Spleen (tissue), 13 donors: ENCODE results near the gene MANEAL. TPM values are rescaled to one million over a fixed set of nuclear protein-coding genes. Genes with fewer than 3 reads are reported as not detected.
A peak's percentile ranks its signal among the peaks of the same experiment; 100 is the strongest.

ENCODE experiments used
- DNase-seq: peaks from one replicate; pipeline ENCODE4 v3.0.0-alpha.2; 2020
- H3K27ac ChIP-seq, 8 donors: fragments of 200-600 bp; sonication (generic) in 7 of 8; 1 replicate in 4 of 8; 2 replicates in 4 of 8; pipeline versions ENCODE4 v1.5.0 to v1.8.0; 2016 to 2021; ENCODE audit warnings: inconsistent platforms in 4 of 8, mild to moderate bottlenecking in 4 of 8, moderate library complexity in 1 of 8
- H3K27me3 ChIP-seq, 7 donors: fragments of 200-600 bp; sonication (generic) in 6 of 7; replicated peaks in 1 of 7; 1 replicate in 4 of 7; 2 replicates in 3 of 7; pipeline versions ENCODE4 v1.5.0 to v1.8.0; 2016 to 2021; ENCODE audit warnings: inconsistent platforms in 3 of 7, mild to moderate bottlenecking in 1 of 7
- H3K36me3 ChIP-seq, 6 donors: fragments of 200-600 bp; sonication (generic) in 5 of 6; 1 replicate in 4 of 6; 2 replicates in 2 of 6; pipeline versions ENCODE4 v1.5.0 to v1.8.0; 2016 to 2021; ENCODE audit warnings: inconsistent platforms in 2 of 6
- H3K4me1 ChIP-seq, 6 donors: fragments of 200-600 bp; sonication (generic) in 5 of 6; 1 replicate in 3 of 6; 2 replicates in 3 of 6; pipeline versions ENCODE4 v1.5.0 to v1.8.0; 2016 to 2021; ENCODE audit warnings: inconsistent platforms in 3 of 6
- H3K4me3 ChIP-seq, 8 donors: fragments of 200-600 bp; sonication (generic) in 7 of 8; 1 replicate in 4 of 8; 2 replicates in 4 of 8; pipeline versions ENCODE4 v1.5.0 to v1.8.0; 2016 to 2021; ENCODE audit warnings: inconsistent platforms in 4 of 8, mild to moderate bottlenecking in 4 of 8, moderate library complexity in 2 of 8
- H3K9me3 ChIP-seq, 8 donors: fragments of 200-600 bp; sonication (generic) in 7 of 8; 1 replicate in 4 of 8; 2 replicates in 4 of 8; pipeline versions ENCODE4 v1.5.0 to v1.8.0; 2016 to 2021; ENCODE audit warnings: inconsistent platforms in 4 of 8
- CTCF ChIP-seq, 11 experiments: fragments of 200-600 bp in 7 of 11; fragments of 450-650 bp in 4 of 11; sonication (generic) in 4 of 11; IDR thresholded peaks in 8 of 11; conservative IDR thresholded peaks in 3 of 11; 1 replicate in 7 of 11; 2 replicates in 4 of 11; pipeline versions ENCODE4 v1.4.0 to v1.8.0; 2016 to 2021; ENCODE audit warnings: antibody characterized with exemption in 11 of 11, inconsistent platforms in 4 of 11, mild to moderate bottlenecking in 1 of 11
- POLR2A ChIP-seq, 3 donors: fragments of 450-650 bp; IDR thresholded peaks; one replicate each; pipeline ENCODE4 v1.5.1; 2017; ENCODE audit warnings: antibody characterized with exemption in 3 of 3, mild to moderate bottlenecking in 1 of 3
- POLR2AphosphoS5 ChIP-seq, 3 donors: sonication (generic); formaldehyde crosslinking; IDR thresholded peaks; one replicate each; pipeline ENCODE4 v1.5.1; 2017; ENCODE audit warnings: antibody characterized with exemption in 3 of 3
- WGBS, 5 donors: extraction: QIAGEN DNeasy Blood & Tissue Kit in 3 of 5; methylation state at CpG; one replicate each; pipeline versions ENCODE4 v1.1.5 to v1.1.7; 2013 to 2018; 5-methylcytosine and 5-hydroxymethylcytosine counted together
- intact Hi-C: fragments of 100-400 bp; cut with DNase I; formaldehyde crosslinking; loops from one replicate; pipeline ENCODE4 v1.15.0; 2023; ENCODE audit warnings: low total_unique reads
- long read RNA-seq, 2 donors: transcript quantifications; one replicate each; lab custom pipeline, GENCODE V29; 2026
- polyA plus RNA-seq, 3 donors: library from polyadenylated mRNA; stranded (reverse); fragments of 200-250 nt; gene quantifications; one replicate each; pipeline ENCODE4 v1.2.1, GENCODE V29; 2013
- total RNA-seq, 7 donors: library from RNA; depleted of rRNA in 3 of 7; stranded (reverse); fragments of >200 nt in 3 of 7; fragmentation: NEBNext Ultra II Directional in 4 of 7; extraction: Animal tissue kit (Norgen Biotek cat#: 25700) in 4 of 7; gene quantifications; one replicate each; pipeline versions ENCODE4 v1.1.0 to v1.2.1, GENCODE V29; 2016 to 2021
- donor health status: healthy with polysubstance abuse.
- donor health status: DM: no; HTN: no; CAD: no; lungs with moderate emphysema.
- donor health status: DM: no; HTN: no; CAD: no.
- donor health status: Bipolar disorder and iron deficiency.
- donor health status: healthy.
- donor health status: DM: no; HTN: no; CAD: no.
- donor health status: DM: yes; HTN: yes; CAD: no.

Gene MANEAL
- total RNA-seq: 1 to 10 TPM; 1.8 to 9.2 (median 3.1) TPM
- 1 to 10 TPM; 1.4 to 2.3 (median 1.8) TPM for polyA plus RNA-seq
- long read RNA-seq, donor 1: 0 reads
- long read RNA-seq, donor 2, partial matches to known transcripts: 0 of 1 reads
- long read RNA-seq, donor 2, other reads (novel, unspliced or antisense): 0 of 1 reads

- H3K4me3 ChIP-seq: peak within 1 kb of the TSS; percentile 33 to 88 (median 56)
- H3K9me3 ChIP-seq: no peaks in the 10 kb centered on the region
- DNase-seq: peak; percentile 85
- peak within 1 kb of the TSS in 3 of 8 donors; percentile 10 to 65 (median 31) for H3K27ac ChIP-seq
- WGBS, 5 donors: 0 to 2% (median 1%) methylated on average over 24 to 82 of the region's 82 CpGs
- TF ChIP-seq CTCF (IDR thresholded peaks at IDR 0.05 in 8 of 11, conservative IDR thresholded peaks at IDR 0.05 in 3 of 11) (no peak), POLR2A (IDR thresholded peaks at IDR 0.05) (no peak), POLR2AphosphoS5 (IDR thresholded peaks at IDR 0.05) (peak in 2 of 3 donors; percentile 43 to 55)
- H3K27me3 ChIP-seq: peaks cover 0 to 50% (median 5%) of the 10 kb centered on the region in 7 donors
- peaks cover 6 to 27% (median 20%) of the 10 kb centered on the region in 6 donors for H3K4me1 ChIP-seq
- intact Hi-C loops: no loop called here
- H3K36me3 ChIP-seq: peaks cover 0 to 6% (median 0%) of the 10 kb centered on the region in 6 donors
These were observed at the start of gene MANEAL for GRCh38 chr1:37793773-37794371. TSS of gene MANEAL (plus strand) at chr1:37793847. CDS start at chr1:37794183, 336 bp downstream.

GRCh38 chr1:37746806-37747205 is 46.8 kb upstream of the MANEAL start:
- no peak for DNase-seq
- WGBS, 5 donors: 89 to 96% (median 92%) methylated on average over 3 of the region's 3 CpGs

GRCh38 chr1:37748565-37748964 is 45.1 kb upstream of the MANEAL start:
- peaks cover 0 to 78% (median 36%) of the 10 kb centered on the region in 7 donors for H3K27me3 ChIP-seq
- TF ChIP-seq POLR2A (IDR thresholded peaks at IDR 0.05): no peak
- TF ChIP-seq POLR2AphosphoS5 (IDR thresholded peaks at IDR 0.05): no peak
- peaks cover 0 to 15% (median 9%) of the 10 kb centered on the region in 6 donors for H3K4me1 ChIP-seq
- H3K4me3 ChIP-seq: no peak overlapping the region
- WGBS, 5 donors: 79 to 96% (median 91%) methylated on average over 1 of the region's 1 CpG
- H3K9me3 ChIP-seq: peaks cover 0 to 17% (median 12%) of the 10 kb centered on the region in 8 donors
- DNase-seq: no peak
- H3K36me3 ChIP-seq: no peaks in the 10 kb centered on the region
- intact Hi-C loops: no loop called here
- H3K27ac ChIP-seq: no peak overlapping the region

More at GRCh38 chr1:37746806-37747205, 46.8 kb upstream of the MANEAL start:
- no peak overlapping the region for H3K4me3 ChIP-seq
- no peaks in the 10 kb centered on the region for H3K4me1 ChIP-seq
- TF ChIP-seq CTCF (IDR thresholded peaks at IDR 0.05 in 8 of 11, conservative IDR thresholded peaks at IDR 0.05 in 3 of 11) (no peak), POLR2AphosphoS5 (IDR thresholded peaks at IDR 0.05) (no peak), POLR2A (IDR thresholded peaks at IDR 0.05) (no peak)
- H3K9me3 ChIP-seq: peaks cover 0 to 23% (median 15%) of the 10 kb centered on the region in 8 donors
- H3K27me3 ChIP-seq: peaks cover 0 to 73% (median 20%) of the 10 kb centered on the region in 7 donors
- H3K36me3 ChIP-seq: no peaks in the 10 kb centered on the region
- intact Hi-C loops: no loop called here
- no peak overlapping the region for H3K27ac ChIP-seq

- Histone ChIP-seq H3K9me3 (peaks cover 0 to 7% (median 3%) of the 10 kb centered on the region in 8 donors), H3K27me3 (peaks cover 0 to 99% (median 45%) of the 10 kb centered on the region in 7 donors), H3K4me3 (peak overlapping the region in 7 of 8 donors; percentile 13 to 70 (median 37)), H3K27ac (no peak overlapping the region), H3K36me3 (no peaks in the 10 kb centered on the region), H3K4me1 (peaks cover 0 to 21% (median 12%) of the 10 kb centered on the region in 6 donors)
- WGBS, 5 donors: 25 to 39% (median 30%) methylated on average over 7 to 11 of the region's 11 CpGs
- no peak for DNase-seq
- TF ChIP-seq POLR2AphosphoS5 (IDR thresholded peaks at IDR 0.05) (no peak), CTCF (IDR thresholded peaks at IDR 0.05 in 8 of 11, conservative IDR thresholded peaks at IDR 0.05 in 3 of 11) (no peak), POLR2A (IDR thresholded peaks at IDR 0.05) (no peak)
- intact Hi-C loops: no loop called here
These were observed 41.4 kb upstream of the MANEAL start for GRCh38 chr1:37752213-37752582.
